HUES48 (cell line): Measurements from ENCODE around the gene PIGS.
"Not testable (repeated sequence)": the region's sequence is repeated elsewhere in the genome, so short reads cannot be mapped to it uniquely, and the experiment has no call there.

Source experiments
- H3K27ac ChIP-seq: one replicate; pipeline ENCODE4 v1.7.0; 2013; ENCODE audit warnings: low read depth, low read length, inconsistent platforms
- H3K27me3 ChIP-seq: 2 replicates; pipeline ENCODE4 v1.6.1; 2013; ENCODE audit warnings: mild to moderate bottlenecking, low read length; ENCODE audit not compliant: control insufficient read depth, insufficient read depth
- H3K36me3 ChIP-seq: 2 replicates; pipeline ENCODE4 v1.6.1; 2013; ENCODE audit warnings: low read length; ENCODE audit not compliant: control insufficient read depth, insufficient read depth
- H3K4me1 ChIP-seq: 2 replicates; pipeline ENCODE4 v1.6.1; 2013; ENCODE audit warnings: mild to moderate bottlenecking, low read length; ENCODE audit not compliant: control insufficient read depth, insufficient read depth
- H3K4me3 ChIP-seq: 2 replicates; pipeline ENCODE4 v1.5.1; 2013; ENCODE audit warnings: mild to moderate bottlenecking, low read depth, low read length
- H3K9ac ChIP-seq: 2 replicates; pipeline ENCODE4 v1.6.1; 2013; ENCODE audit warnings: mild to moderate bottlenecking, low read depth, low read length, moderate library complexity
- H3K9me3 ChIP-seq: 2 replicates; pipeline ENCODE4 v1.6.1; 2013; ENCODE audit warnings: low read length; ENCODE audit not compliant: control insufficient read depth, insufficient read depth

The PIGS gene

GRCh38 chr17:28571361-28572122 is at the start of gene PIGS:
Gene PIGS, minus strand, starts transcription at chr17:28571524. Its CDS starts 28 bp downstream, at chr17:28571496.
- Histone ChIP-seq H3K36me3 (peaks cover 17% of the 10 kb centered on the region), H3K27ac (peak within 1 kb of the TSS; percentile 50), H3K4me3 (peak within 1 kb of the TSS; percentile 79), H3K4me1 (no peaks in the 10 kb centered on the region; the same call in 1 of the 2 replicates), H3K27me3 (peaks cover 7% of the 10 kb centered on the region; the same call in 1 of the 2 replicates), H3K9me3 (no peaks in the 10 kb centered on the region), H3K9ac (peak within 1 kb of the TSS; percentile 51; the same call in 1 of the 2 replicates)

DNA sequence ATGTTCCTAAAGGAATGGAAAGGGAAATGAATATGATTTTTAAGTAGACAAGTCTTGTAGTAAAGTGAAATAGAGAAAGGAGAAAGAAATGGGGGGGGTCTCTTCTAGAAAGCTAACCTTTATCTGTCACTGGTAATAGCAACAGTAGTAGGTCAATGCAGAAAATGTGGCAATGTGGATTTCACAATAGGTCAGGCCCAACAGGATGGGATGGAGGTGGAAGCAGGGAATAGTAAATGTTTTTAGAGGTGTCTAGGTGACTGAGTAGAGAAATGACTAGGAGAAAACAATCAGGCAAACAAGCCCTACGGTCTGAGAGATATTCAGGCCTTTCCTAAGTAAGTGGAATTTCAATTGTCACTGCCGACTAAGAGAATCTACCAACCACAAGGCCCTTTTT is 48.7 kb upstream of the PIGS start:
- Histone ChIP-seq H3K4me1 (no peaks in the 10 kb centered on the region), H3K27me3 (no peaks in the 10 kb centered on the region), H3K9ac (no peak overlapping the region), H3K9me3 (no peaks in the 10 kb centered on the region), H3K4me3 (no peak overlapping the region), H3K27ac (no peak overlapping the region), H3K36me3 (peaks cover 99% of the 10 kb centered on the region)

- Histone ChIP-seq H3K27me3 (no peaks in the 10 kb centered on the region), H3K4me3 (no peak overlapping the region), H3K27ac (no peak overlapping the region), H3K9ac (no peak overlapping the region), H3K36me3 (peaks cover 100% of the 10 kb centered on the region), H3K9me3 (no peaks in the 10 kb centered on the region), H3K4me1 (no peaks in the 10 kb centered on the region)
Observed at GRCh38 chr17:28618464-28618863, 47.1 kb upstream of the PIGS start.

DNA sequence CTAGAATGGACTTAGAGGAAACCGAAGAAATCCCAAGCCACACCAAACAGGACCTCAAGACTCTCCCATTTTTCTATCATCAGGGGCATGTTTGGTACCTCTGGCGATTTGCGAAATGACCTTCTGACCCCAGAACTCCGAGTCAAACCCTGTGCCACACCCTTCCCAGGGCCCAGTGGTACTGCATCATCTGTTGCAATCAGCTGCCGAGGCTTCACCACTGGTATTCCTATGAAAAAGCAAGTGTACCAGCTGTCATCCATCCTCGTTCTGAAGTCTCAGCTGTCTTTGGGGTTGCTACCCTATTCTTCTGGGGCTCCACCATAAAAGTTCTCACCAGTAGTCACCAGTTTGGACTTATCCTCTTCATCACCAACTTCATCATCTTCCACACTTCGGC is 45.0 kb upstream of the PIGS start:
- Histone ChIP-seq H3K36me3 (peaks cover 99% of the 10 kb centered on the region), H3K4me1 (no peaks in the 10 kb centered on the region), H3K27ac (no peak overlapping the region), H3K27me3 (no peaks in the 10 kb centered on the region), H3K4me3 (no peak overlapping the region), H3K9me3 (no peaks in the 10 kb centered on the region), H3K9ac (no peak overlapping the region)

GRCh38 chr17:28615260-28615940 is 44.1 kb upstream of the PIGS start:
- H3K4me1 ChIP-seq = no peaks in the 10 kb centered on the region
- H3K27me3 ChIP-seq = no peaks in the 10 kb centered on the region
- H3K9ac ChIP-seq = no peak overlapping the region
- no peak overlapping the region for H3K27ac ChIP-seq
- no peaks in the 10 kb centered on the region for H3K9me3 ChIP-seq
- H3K36me3 ChIP-seq = peaks cover 99% of the 10 kb centered on the region
- no peak overlapping the region for H3K4me3 ChIP-seq

DNA sequence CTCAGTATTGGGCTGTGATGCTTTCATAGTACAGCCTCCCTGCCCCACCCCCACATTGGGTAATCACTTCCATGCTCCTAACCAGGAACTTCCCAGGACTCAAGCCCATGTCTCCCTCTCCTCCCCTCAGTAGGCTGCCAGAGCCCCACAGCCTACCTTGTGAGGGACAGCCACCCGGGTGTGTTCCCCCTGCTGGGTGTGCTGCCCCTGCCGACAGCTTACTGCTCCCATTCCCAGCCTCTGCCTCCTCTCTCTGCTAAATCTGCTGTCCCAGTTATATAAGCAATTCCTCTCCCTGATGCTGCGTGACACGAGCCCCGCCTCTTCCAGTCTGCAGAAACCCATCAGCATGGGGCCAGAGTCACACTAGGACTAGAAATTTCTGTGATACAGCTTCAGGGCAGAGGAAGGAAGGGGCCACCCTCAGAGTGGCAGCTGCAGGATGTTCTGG is 42.6 kb upstream of the PIGS start, which contains the start of gene RSKR:
Gene RSKR (minus strand): TSS at position 255 of the 451 bp plus-strand sequence. CDS start 24 bp downstream, at position 231.
- H3K27ac ChIP-seq = no peak within 1 kb of the TSS
- peaks cover 95% of the 10 kb centered on the region for H3K36me3 ChIP-seq

GRCh38 chr17:28612936-28613872 is 41.9 kb upstream of the PIGS start:
- Histone ChIP-seq H3K27me3 (no peaks in the 10 kb centered on the region), H3K9ac (no peak overlapping the region), H3K27ac (no peak overlapping the region), H3K4me1 (no peaks in the 10 kb centered on the region), H3K9me3 (no peaks in the 10 kb centered on the region), H3K36me3 (peaks cover 93% of the 10 kb centered on the region), H3K4me3 (no peak overlapping the region)

More for the DNA sequence above, 42.6 kb upstream of the PIGS start, which contains the start of gene RSKR:
- no peaks in the 10 kb centered on the region for H3K27me3 ChIP-seq
- H3K4me3 ChIP-seq = no peak within 1 kb of the TSS
- no peaks in the 10 kb centered on the region for H3K9me3 ChIP-seq
- H3K9ac ChIP-seq = no peak within 1 kb of the TSS
- no peaks in the 10 kb centered on the region for H3K4me1 ChIP-seq

DNA sequence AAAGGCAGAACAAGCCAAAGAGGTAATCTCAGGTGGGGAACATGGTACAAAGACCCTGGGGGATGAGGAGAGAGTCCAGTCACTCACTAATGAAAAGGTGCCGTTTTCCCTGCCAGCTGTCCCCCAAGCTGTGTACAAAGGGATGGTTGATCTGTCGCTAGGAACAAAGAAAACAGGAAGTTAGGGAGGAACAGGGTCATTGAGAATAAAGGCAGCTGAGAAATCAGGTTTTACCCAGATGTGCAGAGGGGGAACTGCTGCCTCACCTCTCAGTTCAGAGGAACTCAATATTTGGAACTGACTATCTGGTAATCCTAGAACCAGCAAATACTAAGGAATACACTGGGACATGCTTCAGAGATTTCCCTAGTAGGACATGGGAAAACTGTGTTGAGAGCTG is 41.2 kb upstream of the PIGS start:
- H3K4me3 ChIP-seq = no peak overlapping the region
- no peak overlapping the region for H3K27ac ChIP-seq
- H3K9me3 ChIP-seq = no peaks in the 10 kb centered on the region
- no peak overlapping the region for H3K9ac ChIP-seq
- peaks cover 94% of the 10 kb centered on the region for H3K36me3 ChIP-seq
- H3K27me3 ChIP-seq = no peaks in the 10 kb centered on the region
- H3K4me1 ChIP-seq = no peaks in the 10 kb centered on the region

- no peak overlapping the region for H3K9ac ChIP-seq
- no peak overlapping the region for H3K4me3 ChIP-seq
- no peaks in the 10 kb centered on the region for H3K9me3 ChIP-seq
- H3K36me3 ChIP-seq = peaks cover 85% of the 10 kb centered on the region
- H3K27me3 ChIP-seq = no peaks in the 10 kb centered on the region
- H3K4me1 ChIP-seq = no peaks in the 10 kb centered on the region
- no peak overlapping the region for H3K27ac ChIP-seq
Observed at GRCh38 chr17:28610376-28610775, 39.1 kb upstream of the PIGS start.

GRCh38 chr17:28604031-28604430 is 32.7 kb upstream of the PIGS start:
- H3K9me3 ChIP-seq, H3K27me3 ChIP-seq: not testable (repeated sequence)
- H3K36me3 ChIP-seq = peaks cover 26% of the 10 kb centered on the region

More at GRCh38 chr17:28604031-28604430, 32.7 kb upstream of the PIGS start:
- not testable (repeated sequence) for H3K4me3 ChIP-seq, H3K4me1 ChIP-seq, H3K9ac ChIP-seq, H3K27ac ChIP-seq
